HFF-Myc (cell line): ENCODE results near the gene TMEFF2.
"Not testable (repeated sequence)": the region's sequence is repeated elsewhere in the genome, so short reads cannot be mapped to it uniquely, and the experiment has no call there.

Source experiments
- DNase-seq: peaks from one replicate; pipeline ENCODE4 v3.0.0-alpha.2; 2011; ENCODE audit warnings: low read depth; ENCODE audit errors: extremely low read depth
- H3K4me3 ChIP-seq: replicated peaks from 2 replicates; pipeline ENCODE4 v1.5.1; 2011; ENCODE audit warnings: low read depth, mild to moderate bottlenecking, control low read depth, low read length
- TF ChIP-seq, protein P1 (sequence below): IDR thresholded peaks from 2 replicates; pipeline ENCODE4 v1.5.1; 2012; ENCODE audit warnings: mild to moderate bottlenecking, low read depth, low read length, control low read depth; ENCODE audit errors: missing control alignments

Gene TMEFF2

DNA sequence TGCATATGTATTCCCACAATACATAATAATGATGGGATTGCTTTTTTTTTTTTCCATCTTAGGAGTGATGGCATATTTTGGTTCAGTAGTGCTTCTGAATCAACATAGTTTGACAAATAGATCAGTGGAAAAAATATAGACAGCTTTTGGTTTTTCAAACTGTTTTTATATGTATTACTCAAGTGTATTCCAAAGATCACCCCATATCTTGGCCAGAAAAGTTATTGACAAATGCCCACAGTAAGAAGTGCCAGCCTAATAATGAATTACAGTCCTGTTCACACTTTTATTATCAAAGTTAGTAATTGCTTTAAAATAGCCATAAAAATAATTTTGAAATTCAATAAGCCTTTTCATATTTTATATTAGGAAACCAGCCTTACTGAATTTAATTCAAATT, 95.0 kb downstream of the TMEFF2 start:
- no peak for DNase-seq
- H3K4me3 ChIP-seq: no peak overlapping the region
- TF ChIP-seq, protein P1, sequence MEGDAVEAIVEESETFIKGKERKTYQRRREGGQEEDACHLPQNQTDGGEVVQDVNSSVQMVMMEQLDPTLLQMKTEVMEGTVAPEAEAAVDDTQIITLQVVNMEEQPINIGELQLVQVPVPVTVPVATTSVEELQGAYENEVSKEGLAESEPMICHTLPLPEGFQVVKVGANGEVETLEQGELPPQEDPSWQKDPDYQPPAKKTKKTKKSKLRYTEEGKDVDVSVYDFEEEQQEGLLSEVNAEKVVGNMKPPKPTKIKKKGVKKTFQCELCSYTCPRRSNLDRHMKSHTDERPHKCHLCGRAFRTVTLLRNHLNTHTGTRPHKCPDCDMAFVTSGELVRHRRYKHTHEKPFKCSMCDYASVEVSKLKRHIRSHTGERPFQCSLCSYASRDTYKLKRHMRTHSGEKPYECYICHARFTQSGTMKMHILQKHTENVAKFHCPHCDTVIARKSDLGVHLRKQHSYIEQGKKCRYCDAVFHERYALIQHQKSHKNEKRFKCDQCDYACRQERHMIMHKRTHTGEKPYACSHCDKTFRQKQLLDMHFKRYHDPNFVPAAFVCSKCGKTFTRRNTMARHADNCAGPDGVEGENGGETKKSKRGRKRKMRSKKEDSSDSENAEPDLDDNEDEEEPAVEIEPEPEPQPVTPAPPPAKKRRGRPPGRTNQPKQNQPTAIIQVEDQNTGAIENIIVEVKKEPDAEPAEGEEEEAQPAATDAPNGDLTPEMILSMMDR: no peak

DNA sequence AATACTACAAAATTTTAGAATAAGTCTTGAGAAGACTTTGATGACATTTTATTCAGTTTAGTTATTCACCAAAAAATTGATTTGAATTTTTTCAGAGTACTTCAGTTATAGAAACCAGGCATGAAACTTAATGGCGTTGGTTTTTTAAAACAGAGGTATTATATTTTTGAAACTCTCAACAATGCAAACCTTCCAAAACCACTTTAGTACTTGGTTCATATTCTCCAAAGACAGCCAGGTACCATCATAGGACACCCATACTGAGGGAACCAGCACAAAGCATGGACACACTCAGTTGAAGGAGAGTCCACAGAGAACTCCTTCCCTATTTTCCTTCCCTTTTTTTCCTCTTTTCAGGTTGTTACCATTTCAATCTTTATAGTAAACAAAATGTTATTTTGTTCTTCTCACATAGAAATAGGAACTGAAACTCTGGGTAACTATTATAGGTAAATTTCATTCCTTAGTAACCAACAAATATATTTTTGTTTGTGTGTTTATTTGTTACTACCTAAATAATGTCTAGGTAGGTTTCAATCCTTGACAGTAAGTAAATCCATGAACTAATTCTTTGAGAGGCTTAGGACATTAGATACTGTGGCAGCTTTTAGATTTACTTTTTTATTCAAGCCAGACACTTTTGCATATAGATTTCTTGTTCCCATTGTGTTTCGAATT, 95.8 kb downstream of the TMEFF2 start:
- H3K4me3 ChIP-seq: no peak overlapping the region
- TF ChIP-seq, protein P1: no peak
- DNase-seq: no peak

DNA sequence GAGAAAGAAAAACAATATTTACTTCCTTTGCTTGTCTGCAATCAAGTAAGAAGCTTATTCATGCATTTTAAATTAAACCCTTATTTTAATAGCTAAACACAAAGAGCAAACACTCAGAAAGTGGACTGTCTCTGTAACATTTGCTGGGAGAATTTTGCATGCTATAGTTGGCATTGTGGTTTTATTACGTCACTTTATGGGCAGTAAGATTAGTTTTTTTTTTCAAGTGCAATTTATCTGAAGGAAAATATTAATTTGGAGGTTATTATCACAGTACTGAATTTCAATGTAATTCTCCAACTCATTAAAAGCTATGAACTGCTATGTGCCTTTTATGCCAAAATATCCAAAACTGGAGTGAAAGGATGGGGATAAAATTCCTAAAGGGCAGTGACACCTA, 103.3 kb downstream of the TMEFF2 start:
- H3K4me3 ChIP-seq: no peak overlapping the region
- no peak for DNase-seq
- TF ChIP-seq, protein P1: no peak

DNA sequence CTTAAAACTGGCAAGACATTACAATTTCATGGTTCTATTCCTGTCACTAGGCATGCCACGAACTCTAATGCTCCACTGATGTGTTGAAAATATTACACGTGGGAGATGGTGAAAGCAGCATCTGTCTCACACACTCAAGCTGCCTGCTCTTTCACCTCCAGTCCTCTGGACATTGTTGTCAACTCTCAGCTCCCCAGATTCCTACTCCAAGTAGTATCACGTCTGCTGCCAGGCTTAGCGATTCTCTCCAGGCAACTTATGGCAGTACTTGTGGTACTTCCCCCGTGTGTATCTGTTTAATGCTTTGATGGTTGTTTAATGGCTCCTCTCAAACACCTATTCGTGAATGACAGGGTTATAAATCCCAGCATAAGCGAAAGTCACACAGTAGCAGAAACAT, 103.8 kb downstream of the TMEFF2 start:
- TF ChIP-seq, protein P1: no peak
- no peak for DNase-seq
- H3K4me3 ChIP-seq: no peak overlapping the region

DNA sequence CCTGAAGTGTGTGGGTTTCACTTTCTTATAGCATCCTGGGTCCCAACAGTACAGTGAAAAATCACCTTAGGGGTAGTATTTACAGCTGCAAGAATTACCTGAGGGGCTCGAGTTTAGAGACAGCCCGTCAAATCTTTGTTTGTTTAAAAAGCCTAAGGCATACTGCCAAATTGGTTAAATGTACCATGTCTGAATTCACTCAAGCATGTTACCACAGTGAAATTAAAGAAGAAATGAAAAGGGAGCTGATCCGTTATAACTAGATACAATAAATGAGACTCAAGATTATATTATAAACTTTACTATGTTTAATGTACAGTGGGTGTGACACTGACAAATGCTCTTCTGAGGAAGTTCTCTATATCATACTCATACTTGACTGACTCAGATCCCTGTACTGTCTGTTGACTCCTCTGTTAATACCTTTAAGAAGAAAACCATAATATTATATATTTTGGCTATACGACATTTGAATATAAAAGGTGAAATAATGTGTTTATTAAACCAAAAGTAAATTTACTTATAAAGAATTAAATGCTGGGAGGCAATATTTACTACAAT, 107.3 kb downstream of the TMEFF2 start:
- DNase-seq: no peak
- H3K4me3 ChIP-seq: no peak overlapping the region
- TF ChIP-seq, protein P1: no peak

DNA sequence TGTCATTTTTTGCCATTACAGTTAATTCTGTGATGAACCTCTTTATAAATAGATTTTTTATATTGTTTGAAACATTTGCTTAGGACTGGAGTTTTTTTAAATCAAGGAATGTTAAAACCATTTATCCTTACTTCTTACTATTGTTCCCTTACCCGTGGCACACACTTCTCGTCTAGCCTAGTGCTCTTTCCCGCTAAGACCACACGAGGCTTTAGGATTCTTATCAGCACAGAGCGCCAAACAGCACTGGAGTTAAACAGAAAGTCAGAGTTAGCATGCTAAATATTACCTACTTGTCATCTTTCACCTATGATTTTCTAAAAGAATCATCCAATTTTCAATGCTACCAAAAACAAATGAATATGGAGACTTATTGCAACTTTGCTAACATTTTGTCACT, 112.6 kb downstream of the TMEFF2 start:
- DNase-seq: no peak
- H3K4me3 ChIP-seq: no peak overlapping the region
- TF ChIP-seq, protein P1: no peak

DNA sequence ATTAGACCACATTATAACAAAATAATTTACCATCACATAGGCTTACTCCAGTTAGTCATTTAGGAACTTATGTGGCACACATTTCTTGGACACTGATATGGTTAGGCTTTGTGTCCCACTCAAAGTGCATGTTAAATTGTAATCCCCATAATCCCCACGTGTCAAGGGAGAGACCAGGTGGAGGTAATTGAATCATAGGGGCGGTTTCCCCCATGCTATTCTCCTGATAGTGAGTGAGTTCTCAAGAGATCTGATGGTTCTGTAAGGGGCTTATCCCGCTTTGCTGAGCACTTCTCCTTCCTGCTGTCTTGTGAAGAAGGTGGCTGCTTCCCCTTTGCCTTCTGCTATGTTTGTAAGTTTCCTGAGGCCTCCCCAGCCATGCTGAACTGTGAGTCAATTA, 114.6 kb downstream of the TMEFF2 start:
- not testable (repeated sequence) for H3K4me3 ChIP-seq, DNase-seq
